Activated CD8-positive, alpha-beta memory T cell treated with anti-CD3 and anti-CD28 coated beads, Interleukin-2, amount 50 U/mL, for 4 hours (primary cell): ENCODE data around the gene CACNG7.
A peak's percentile ranks its signal among the peaks of the same experiment; 100 is the strongest.

Experiments
- DNase-seq: peaks from one replicate; pipeline ENCODE4 v3.0.0-alpha.2; 2020

Gene CACNG7

DNA sequence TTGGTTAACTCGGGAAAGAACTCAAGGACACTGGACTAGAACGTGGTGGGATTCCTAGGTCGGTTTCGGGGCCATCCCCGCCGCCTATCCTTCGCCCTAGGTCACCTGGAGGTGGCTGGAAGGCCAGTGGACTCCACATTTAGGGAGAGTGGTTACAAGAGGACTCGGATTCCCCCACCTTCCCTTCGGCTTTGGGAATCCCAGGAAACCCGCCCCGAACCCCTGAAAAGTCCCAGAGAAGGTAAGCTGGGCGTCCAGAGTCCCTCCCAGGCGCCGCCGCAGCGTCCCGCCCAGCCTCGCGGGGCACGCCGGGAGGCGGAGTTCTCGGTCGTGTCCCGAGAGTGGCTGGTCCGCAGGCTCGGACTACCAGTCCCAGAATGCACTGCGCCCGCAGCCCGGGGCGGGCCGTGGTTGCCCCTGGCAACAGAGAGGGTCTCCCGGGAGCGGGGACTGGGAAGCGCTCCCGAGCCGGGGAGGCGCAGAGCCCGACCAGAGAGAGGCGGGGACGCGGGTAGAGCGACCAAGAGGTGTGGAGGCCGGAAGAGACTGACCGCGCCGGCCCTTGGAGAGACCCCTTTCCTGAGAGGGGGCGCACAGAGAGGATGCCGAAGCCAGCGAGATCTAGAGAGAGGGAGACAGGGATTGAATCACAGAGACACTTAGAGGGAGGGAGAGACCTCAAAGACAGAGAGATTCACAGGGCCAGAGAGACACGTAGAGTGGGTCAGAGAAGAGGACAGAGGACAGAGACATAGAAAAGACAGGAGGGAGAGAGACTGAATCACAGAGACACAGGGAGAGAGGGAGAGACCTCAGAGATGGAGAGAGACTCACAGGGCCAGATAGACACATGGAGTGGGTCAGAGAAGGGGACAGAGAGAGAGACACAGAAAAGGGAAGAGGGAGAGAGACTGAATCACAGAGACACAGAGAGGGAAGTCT, 29.7 kb upstream of the CACNG7 start:
- DNase-seq, result peak; percentile 80

DNA sequence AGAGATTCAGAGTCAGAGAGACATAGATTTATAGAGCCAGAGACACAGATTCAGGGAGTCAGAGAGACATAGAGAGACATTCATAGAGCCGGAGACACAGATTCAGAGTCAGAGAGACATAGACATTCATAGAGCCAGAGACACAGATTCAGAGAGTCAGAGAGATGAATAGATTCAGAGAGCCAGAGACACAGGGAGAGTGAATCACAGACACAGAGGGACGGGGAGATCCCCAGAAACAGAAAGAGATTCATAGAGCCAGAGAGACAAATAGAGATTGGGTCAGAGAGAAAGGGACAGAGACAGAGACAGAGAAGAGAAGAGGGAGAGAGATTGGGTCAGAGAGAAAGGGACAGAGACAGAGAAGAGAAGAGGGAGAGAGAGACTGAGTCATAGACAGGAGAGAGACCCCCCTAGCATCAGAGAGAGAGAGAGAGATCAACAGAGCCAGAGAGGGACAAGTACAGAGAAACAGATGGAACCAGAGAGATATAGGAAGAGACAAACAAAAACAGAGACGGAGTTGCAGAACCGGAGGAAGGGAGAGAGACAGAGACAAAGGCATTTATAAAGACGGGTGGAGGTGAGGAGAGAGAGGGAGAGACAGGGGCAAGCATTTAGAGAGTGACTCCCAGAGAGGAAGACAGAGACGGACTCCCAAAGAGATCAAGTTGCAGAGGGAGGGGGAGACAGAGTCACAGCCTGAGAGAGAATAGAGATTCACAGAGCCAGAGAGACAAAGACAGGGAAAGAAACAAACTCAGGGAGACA, 28.2 kb upstream of the CACNG7 start:
- DNase-seq, result no peak

DNA sequence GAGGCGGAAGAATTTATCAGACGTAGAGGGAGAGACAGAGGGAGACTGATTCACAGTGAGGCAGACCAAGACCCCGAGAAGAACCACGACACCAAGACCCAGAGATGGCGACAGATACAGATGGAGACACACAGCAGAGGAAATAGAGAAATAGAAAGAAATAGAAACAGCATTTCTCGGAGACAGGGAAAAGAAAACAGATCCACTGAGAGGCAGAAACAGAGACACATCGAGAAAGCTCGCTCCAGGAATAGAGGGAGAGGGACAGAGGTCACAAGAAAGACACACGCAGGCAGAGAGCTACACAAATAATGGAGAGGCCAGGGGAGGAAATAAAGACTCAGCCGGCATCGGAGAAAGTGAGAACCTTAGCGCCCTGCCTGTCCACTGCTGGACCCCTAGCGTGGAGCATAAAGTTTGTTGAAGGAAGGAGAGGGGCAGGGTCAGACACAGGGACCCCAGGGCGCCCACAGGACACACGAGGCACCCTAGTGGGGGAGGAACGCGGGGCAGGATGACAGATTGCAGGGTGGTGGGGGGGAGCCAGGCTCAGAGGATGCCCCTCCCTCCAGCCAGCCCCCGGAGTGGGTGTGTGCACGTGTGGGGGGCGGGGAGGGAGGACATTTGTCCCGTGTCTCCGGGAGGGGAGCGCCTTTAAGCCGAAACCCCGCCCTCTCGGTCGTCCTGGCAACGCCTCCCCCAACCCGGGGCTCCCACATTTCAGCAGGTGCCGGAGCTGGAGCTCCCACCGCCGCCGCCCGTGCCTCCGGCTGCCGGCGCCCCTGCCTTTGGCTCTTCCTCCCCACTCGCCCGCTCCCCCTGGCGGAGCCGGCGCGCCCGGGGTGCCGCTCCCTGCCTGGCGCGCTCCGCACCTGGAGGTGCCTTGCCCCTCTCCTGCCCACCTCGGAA, 27.3 kb upstream of the CACNG7 start, which contains the start of gene PRKCG:
TSS of gene PRKCG (plus strand) at position 716 of the 909 bp plus-strand sequence. CDS start 298 bp downstream, outside the sequence.
- DNase-seq, result peak; percentile 60

DNA sequence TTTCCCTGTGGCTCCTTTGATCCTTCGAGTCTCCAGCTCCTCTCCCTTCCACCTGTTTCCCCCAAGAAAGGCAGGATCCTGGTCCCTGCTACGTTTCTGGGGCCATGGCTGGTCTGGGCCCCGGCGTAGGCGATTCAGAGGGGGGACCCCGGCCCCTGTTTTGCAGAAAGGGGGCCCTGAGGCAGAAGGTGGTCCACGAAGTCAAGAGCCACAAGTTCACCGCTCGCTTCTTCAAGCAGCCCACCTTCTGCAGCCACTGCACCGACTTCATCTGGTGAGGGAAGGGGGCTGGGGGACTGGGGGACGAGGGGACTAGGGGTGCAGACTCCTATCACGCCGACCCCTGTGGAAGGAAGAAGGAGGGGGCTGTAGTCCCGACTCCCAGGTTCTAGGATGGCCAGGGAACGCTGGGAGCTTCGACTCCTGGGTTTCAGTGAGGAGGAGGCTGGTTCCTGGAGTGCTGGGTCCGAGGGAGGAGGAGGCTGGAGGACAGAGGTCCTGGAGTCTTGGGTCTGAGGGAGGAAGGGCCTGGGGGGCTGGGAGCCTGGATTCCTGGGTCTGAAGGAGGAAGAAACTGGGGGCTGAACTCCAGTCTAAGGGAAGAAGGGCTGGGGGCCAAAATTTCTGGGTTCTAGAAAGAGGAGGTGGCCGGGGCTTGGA, 26.6 kb upstream of the CACNG7 start:
- DNase-seq, result no peak

DNA sequence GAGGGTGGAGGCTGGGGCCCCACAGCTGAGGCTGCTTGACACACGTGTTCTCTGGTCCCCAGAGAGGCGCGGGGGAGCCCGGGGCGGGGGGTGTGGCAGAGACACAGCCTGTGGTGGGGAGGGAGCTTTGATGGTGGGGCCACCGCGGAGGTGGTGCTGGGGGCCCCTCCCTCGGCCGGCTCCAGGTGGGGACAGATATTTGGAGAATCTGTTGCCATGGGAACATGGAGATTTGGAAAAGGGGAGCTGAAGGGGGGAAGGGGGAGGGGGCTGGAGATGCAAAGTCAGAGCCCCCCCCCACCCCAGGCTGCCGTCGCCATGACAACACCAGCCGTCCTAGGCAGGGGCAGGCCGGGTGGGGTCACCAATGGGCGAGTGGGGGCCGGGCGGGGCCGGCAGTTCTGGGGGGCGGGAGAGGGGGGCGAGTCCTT, 25.8 kb upstream of the CACNG7 start:
- DNase-seq, result peak; percentile 47

DNA sequence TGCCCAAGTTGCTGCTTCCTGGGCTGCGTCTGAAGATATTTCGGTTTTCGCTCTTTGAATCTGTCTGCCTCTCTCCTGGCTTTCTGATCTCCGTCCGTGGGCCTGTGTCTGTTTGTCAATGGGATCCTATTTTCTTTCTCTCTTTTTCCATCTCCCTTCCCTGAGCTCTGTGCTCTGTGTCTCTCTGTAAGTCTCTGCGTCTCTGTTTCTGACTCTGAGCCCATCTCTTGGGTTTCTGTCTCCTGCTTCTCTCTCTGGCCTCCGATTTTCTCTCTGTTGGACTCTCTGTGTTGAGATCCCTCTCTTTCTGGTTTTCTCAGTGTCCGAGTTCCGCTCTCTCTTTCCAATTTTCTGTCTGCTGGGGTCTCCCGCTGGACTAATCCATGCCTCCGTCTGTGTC, 25.3 kb upstream of the CACNG7 start:
- DNase-seq, result no peak

DNA sequence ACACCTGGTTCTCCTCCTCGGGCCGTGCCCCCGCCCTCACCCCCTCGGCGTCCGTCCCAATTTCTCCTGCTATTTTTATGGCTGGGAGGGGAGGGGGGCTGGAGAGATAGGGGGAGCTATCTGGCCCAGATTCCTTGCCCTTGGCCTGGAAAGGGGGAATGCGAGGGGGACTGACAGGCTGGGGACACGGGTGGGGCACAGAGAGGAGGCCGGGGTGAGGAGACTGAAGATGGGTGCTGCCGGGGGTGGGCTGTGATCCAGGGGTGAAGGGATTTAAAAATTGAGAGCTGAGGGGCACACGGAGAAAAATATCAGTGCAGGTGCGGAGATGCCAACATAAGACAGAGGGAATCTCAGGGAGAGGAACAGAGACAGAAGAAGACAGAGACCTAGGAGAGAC, 24.8 kb upstream of the CACNG7 start:
- DNase-seq, result no peak

DNA sequence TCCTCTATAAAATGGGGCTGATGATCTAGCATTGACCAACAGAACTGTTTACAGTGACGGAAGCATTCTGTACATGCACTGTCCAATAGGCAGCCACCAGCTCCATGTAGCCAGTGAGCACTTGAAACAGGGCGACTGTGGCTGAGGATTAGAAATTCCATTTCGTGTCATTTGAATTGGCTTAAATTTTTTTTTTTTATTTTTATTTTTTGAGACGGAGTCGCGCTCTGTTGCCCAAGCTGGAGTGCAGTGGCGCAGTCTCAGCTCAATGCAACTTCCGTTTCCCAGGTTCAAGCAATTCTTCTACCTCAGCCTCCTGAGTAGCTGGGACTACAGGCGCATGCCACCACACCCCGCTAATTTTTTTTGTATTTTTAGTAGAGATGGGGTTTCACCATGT, 24.0 kb upstream of the CACNG7 start:
- no peak for DNase-seq

DNA sequence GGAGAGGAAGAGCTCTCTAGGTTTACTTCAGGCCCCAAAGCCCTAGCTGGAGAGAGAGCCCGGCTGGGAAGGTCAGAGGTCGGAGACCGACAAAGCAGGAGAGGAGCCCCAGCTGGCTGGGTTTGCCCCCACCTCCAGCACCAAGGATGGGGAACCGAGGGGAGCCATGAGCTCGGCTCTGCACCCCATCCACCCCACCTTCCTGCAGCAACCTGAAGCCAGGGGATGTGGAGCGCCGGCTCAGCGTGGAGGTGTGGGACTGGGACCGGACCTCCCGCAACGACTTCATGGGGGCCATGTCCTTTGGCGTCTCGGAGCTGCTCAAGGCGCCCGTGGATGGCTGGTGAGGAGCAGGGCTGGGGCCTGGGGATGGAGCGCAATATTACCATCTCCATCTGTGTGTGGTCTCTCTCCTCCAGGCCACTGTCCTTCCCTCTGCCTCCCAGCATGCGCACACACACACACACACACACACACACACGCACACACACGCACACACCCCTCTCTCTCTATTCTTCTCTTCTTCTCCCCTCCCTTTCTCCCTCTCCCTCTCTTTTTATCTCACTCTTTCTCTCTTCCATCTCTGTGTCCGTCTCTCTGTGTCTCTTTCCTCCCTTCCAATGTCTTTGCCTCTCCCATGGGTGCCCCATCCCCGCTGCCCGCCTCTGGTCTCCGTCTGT, 16.6 kb upstream of the CACNG7 start:
- DNase-seq, result no peak

DNA sequence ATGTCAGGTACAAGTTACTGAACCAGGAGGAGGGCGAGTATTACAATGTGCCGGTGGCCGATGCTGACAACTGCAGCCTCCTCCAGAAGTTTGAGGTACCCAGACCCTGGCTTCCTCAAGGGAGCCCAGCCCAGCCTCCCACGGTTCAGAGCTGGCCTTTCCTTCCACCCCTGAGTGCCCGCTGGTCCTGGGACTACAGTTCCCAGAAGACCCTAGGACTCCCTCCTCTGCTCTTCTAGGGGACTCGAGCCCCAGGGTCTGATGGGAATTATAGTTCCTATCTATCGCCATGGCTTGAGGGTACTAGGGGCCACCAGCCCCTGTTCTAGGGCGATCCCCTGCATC, 16.1 kb upstream of the CACNG7 start:
- DNase-seq, result no peak

DNA sequence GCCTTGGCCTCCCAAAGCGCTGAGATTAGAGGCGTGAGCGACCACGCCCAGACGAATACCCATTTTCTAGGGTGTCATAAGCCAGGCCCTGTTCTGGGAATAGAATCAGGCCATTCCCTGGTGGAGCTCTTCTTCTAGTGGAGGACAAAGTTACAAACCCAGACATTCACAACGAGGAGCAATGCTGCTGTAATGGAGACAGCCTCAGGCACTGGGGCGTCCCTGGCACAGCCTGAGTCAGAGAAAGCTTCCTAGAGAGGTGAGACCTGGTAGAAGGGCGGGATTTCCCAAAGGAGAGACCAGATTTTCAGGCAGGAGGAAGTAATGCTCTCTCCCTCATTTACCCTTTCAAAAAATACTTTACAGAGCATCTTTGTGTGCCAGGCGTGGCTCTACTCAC, 14.4 kb upstream of the CACNG7 start:
- no peak for DNase-seq

DNA sequence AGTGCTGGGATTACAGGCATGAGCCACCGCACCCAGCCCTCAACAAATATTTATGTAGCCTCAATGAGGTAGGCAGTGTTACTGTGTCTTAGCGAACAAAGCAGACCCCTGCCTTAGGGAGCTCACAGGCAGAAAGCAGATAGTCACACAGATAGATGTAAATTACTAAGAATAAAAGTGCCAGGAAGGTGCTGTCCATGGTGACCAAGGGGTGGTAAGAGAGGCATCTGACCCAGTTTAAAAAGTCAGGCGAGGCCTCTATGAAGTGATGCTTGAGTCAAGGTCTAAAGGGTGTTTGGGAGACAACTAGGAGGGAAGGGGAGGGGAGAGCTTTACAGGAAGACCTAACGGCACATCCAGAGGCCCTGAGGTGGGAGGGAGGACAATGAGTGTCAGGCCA, 12.4 kb upstream of the CACNG7 start:
- DNase-seq, result no peak

DNA sequence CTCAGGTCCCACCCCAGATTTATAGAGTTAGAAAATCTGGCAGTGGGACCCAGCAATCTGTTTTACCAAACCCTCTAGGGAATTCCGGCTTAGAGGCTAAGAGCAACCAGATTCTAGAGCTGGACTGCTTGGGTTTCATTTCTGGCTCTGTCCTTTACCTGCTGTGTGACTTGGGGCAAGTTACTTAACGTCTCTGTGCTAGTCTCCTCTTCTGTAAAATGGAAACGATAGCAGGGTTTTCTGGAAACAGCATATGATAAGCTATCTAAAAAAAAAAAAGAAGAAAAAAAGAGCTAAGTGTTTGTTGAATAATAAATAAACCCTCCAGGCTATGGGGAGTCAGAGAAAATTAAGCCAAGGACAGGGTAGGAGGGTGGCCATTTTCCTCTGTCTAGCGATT, 11.6 kb upstream of the CACNG7 start:
- no peak for DNase-seq

DNA sequence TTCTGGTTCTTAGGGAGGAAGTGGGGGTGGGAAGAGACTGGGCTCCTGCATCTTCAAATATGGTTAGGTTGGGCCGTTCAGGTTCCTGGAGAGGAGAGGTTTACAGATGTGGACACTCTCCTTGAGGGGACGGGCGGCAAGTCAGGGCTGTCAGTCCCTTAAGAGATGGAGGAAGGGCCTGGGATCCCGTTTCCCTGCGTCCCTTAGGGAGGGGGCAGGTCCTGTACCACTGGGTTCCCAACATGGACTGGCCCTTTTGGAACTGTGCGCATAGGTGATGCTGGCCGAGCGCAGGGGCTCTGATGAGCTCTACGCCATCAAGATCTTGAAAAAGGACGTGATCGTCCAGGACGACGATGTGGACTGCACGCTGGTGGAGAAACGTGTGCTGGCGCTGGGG, 10.9 kb upstream of the CACNG7 start:
- DNase-seq, result no peak

DNA sequence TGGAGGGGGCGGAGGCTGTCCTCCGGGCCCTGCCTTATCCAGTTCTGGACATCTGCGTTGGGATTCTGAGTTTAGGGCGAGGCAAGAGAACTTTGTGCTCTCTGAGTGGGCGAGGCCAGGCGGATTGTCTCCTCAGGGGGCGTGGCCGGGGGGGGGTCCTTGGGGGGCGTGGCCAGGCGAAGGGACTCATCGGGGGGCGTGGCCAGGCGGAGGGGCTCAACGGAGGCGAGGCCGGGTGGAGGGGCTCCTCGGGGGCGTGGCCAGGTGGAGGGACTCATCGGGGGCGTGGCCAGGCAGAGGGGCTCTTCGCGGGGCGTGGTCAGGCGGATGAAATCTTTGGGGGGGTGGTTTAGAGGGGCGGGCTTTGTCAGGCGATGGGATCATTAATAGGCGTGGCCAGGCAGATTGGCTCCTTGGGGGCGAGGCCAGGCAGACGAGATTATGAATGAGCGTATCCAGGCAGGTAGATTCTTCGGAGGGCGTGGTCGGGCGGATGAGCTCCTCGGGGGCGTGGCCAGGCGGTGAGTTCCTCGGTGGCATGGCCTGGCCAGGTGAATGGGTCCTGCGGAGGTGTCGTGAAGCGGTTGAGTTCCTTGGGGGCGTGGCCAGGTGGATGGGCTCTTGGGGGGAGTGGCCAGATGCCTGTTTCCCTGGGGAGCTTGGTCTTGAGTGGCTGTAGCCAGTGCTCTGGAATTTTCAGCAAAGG, 10.3 kb upstream of the CACNG7 start:
- DNase-seq, result no peak

DNA sequence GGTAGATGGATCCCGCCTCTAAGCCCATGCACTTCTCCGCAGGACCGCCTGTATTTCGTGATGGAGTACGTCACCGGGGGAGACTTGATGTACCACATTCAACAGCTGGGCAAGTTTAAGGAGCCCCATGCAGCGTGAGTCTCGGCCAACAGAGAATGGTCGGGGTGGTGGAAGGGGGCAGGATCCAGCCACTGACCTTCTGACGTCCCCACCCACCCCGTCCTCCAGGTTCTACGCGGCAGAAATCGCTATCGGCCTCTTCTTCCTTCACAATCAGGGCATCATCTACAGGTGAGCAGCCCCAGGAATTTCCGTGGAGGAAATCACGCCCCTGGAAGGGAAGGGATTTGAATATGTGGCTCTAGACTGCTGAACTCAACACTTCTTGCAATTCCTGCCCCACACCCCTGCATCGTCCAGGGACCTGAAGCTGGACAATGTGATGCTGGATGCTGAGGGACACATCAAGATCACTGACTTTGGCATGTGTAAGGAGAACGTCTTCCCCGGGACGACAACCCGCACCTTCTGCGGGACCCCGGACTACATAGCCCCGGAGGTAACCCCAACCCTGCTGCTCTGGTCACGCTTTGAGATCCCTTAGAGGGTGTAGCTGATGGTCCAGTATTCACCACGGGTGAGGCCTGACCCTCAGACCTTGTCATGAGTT, 8.8 kb upstream of the CACNG7 start:
- DNase-seq, result no peak

DNA sequence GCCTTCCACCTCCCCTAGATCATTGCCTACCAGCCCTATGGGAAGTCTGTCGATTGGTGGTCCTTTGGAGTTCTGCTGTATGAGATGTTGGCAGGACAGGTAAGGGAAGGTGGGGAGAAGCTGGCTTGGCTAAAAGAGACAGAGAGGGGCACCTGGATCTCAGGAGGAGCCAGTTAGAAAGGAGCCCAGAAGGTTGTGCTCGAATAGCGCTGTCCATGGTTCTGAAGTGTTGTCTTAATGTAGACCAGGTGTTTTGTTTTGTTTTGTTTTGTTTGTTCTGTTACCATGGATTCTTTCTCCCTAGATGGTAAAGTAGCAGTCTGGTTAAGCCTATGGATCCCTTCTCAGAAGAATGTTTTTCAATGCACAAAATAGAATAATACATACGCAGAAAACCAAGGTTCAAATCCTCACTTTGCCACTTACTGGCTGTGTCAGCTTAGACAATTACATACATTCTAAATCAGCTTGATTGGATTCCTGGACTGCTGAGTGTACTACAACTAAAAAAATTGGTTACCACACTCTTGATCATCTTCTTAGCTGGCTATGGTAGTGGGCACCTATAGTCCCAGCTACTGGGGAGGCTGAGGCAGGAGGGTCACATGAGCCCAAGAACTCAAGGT, 5.9 kb upstream of the CACNG7 start:
- no peak for DNase-seq

DNA sequence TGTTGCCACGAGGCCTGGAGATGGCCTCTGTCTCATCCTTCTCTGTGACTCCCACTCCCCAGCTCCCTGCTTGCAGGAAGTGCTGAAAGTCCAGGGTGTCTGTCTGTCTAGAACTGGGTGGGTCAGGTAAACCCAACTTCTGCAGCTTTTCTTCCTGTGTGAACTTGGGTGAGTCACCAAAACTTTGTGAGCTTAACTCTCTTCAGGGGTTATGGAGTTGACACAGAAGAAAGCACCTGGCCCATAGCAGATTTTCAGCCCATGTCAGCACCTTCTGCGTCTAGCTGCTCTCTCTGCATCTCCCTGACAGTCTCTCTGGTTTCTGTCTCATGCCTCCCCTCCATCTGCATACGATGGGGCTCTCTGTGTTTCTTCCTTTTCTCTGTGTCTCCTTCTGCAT, 4.2 kb upstream of the CACNG7 start:
- no peak for DNase-seq

DNA sequence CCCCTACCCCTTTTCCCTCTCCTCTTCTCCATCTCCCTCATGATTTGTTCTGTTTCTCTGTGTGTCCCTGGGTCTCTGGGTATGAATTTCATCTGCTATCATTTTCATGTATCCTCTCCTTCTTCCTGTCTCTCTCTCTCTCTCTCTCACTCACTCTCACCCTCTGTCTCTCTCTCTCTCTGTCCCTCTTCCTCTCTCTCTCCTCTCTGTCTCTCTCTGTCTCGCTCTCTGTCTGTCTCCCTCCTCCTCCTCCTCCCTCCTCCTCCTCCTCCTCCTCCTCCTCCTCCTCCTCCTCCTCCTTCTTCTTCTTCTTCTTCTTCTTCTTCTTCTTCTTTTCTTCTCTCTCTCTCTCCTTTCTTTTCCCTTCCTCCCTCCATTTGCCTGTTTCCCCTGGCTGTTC, 3.3 kb upstream of the CACNG7 start:
- no peak for DNase-seq
